Retina (tissue), 1 donor: ENCODE measurements around the gene TMPRSS3.

ENCODE experiments used
- DNase-seq: peaks from one replicate; pipeline ENCODE4 v3.0.0-alpha.2; 2016

Gene TMPRSS3

GRCh38 chr21:42387164-42387563 is 8.7 kb downstream of the TMPRSS3 start:
- no peak for DNase-seq

- no peak for DNase-seq
Observed at GRCh38 chr21:42386034-42386591, 9.7 kb downstream of the TMPRSS3 start.

- DNase-seq, result no peak
Observed at GRCh38 chr21:42385619-42386018, 10.2 kb downstream of the TMPRSS3 start.

GRCh38 chr21:42384989-42385388 is 10.9 kb downstream of the TMPRSS3 start:
- DNase-seq, result no peak

GRCh38 chr21:42384156-42384945 is 11.5 kb downstream of the TMPRSS3 start:
- no peak for DNase-seq

- no peak for DNase-seq
Observed at GRCh38 chr21:42383331-42383730, 12.5 kb downstream of the TMPRSS3 start.

- DNase-seq, result no peak
Observed at GRCh38 chr21:42382915-42383314, 12.9 kb downstream of the TMPRSS3 start.

- DNase-seq, result no peak
Observed at GRCh38 chr21:42381347-42381984, 14.4 kb downstream of the TMPRSS3 start.

- DNase-seq, result no peak
Observed at GRCh38 chr21:42379426-42380215, 16.2 kb downstream of the TMPRSS3 start.

- DNase-seq, result no peak
Observed at GRCh38 chr21:42378418-42378817, 17.4 kb downstream of the TMPRSS3 start.

GRCh38 chr21:42377951-42378340 is 17.9 kb downstream of the TMPRSS3 start:
- DNase-seq, result no peak

GRCh38 chr21:42377211-42377950 is 18.5 kb downstream of the TMPRSS3 start:
- no peak for DNase-seq

- DNase-seq, result no peak
Observed at GRCh38 chr21:42376338-42376982, 19.4 kb downstream of the TMPRSS3 start.

GRCh38 chr21:42375966-42376337 is 19.9 kb downstream of the TMPRSS3 start:
- DNase-seq, result no peak

GRCh38 chr21:42375506-42375905 is 20.3 kb downstream of the TMPRSS3 start:
- DNase-seq, result no peak

GRCh38 chr21:42374864-42375499 is 20.9 kb downstream of the TMPRSS3 start:
- DNase-seq, result no peak

GRCh38 chr21:42374457-42374856 is 21.4 kb downstream of the TMPRSS3 start:
- no peak for DNase-seq

- DNase-seq, result no peak
Observed at GRCh38 chr21:42373908-42374455, 21.9 kb downstream of the TMPRSS3 start.

GRCh38 chr21:42373196-42373907 is 22.5 kb downstream of the TMPRSS3 start:
- DNase-seq, result no peak

- DNase-seq, result no peak
Observed at GRCh38 chr21:42370894-42371654, 24.8 kb downstream of the TMPRSS3 start.
